GM10266 (cell line): ENCODE measurements around the gene SLC39A12.
A peak's percentile ranks its signal among the peaks of the same experiment; 100 is the strongest.

ENCODE experiments used
- DNase-seq: peaks from one replicate; pipeline ENCODE4 v3.0.0; 2012; ENCODE audit errors: extremely low spot score
- CTCF ChIP-seq: IDR thresholded peaks from 2 replicates; pipeline ENCODE4 v1.5.1; 2012; ENCODE audit warnings: mild to moderate bottlenecking, low read depth; ENCODE audit not compliant: control insufficient read depth, insufficient read depth; ENCODE audit errors: missing control alignments

Gene SLC39A12

GRCh38 chr10:17963431-17963830 lies 11.7 kb downstream of the SLC39A12 start:
- no peak for TF ChIP-seq CTCF
- no peak for DNase-seq

GRCh38 chr10:17965649-17966235 lies 14.0 kb downstream of the SLC39A12 start:
- DNase-seq, result no peak
- TF ChIP-seq CTCF, result no peak

GRCh38 chr10:17974505-17974904 lies 22.8 kb downstream of the SLC39A12 start:
- TF ChIP-seq CTCF, result no peak
- no peak for DNase-seq

GRCh38 chr10:17980846-17981565 lies 29.3 kb downstream of the SLC39A12 start:
- no peak for DNase-seq
- no peak for TF ChIP-seq CTCF

GRCh38 chr10:17981766-17982380 lies 30.2 kb downstream of the SLC39A12 start:
- DNase-seq, result no peak
- TF ChIP-seq CTCF, result no peak

- no peak for TF ChIP-seq CTCF
- peak; percentile 23 for DNase-seq
Measured at GRCh38 chr10:17984056-17984455, 32.3 kb downstream of the SLC39A12 start.

GRCh38 chr10:17984563-17984962 lies 32.8 kb downstream of the SLC39A12 start:
- TF ChIP-seq CTCF, result no peak
- DNase-seq, result no peak
